Thyroid gland (tissue), 4 donors: ENCODE measurements around the gene NAGS. TPM values are rescaled to one million over a fixed set of nuclear protein-coding genes. Genes with fewer than 3 reads are reported as not detected.

Experiments used
- DNase-seq, 2 donors: peaks; one replicate each; pipeline ENCODE4 v3.0.0-alpha.2; 2019
- H3K27ac ChIP-seq, 3 donors: fragments of 200-600 bp; sonication (generic); 1 replicate in 2 of 3; 2 replicates in 1 of 3; pipeline ENCODE4 v1.5.1; 2016 to 2019; ENCODE audit warnings: mild to moderate bottlenecking in 1 of 3, moderate library complexity in 1 of 3
- H3K27me3 ChIP-seq: fragments of 200-600 bp; sonication (generic); one replicate; pipeline ENCODE4 v1.5.1; 2019
- H3K36me3 ChIP-seq, 2 donors: fragments of 200-600 bp; sonication (generic); one replicate each; pipeline ENCODE4 v1.5.1; 2016 to 2019
- H3K4me1 ChIP-seq, 2 donors: fragments of 200-600 bp; sonication (generic); one replicate each; pipeline ENCODE4 v1.5.1; 2017 to 2019
- H3K4me3 ChIP-seq, 3 donors: fragments of 200-600 bp; sonication (generic); replicated peaks in 1 of 3; 1 replicate in 2 of 3; 2 replicates in 1 of 3; pipeline ENCODE4 v1.5.1; 2016; ENCODE audit warnings: mild to moderate bottlenecking in 1 of 3
- H3K9me3 ChIP-seq: fragments of 200-600 bp; sonication (generic); one replicate; pipeline ENCODE4 v1.5.1; 2017
- POLR2A ChIP-seq, 2 donors: fragments of 450-650 bp; IDR thresholded peaks; one replicate each; pipeline ENCODE4 v1.6.1; 2017; ENCODE audit warnings: antibody characterized with exemption in 2 of 2, mild to moderate bottlenecking in 2 of 2, moderate library complexity in 1 of 2
- WGBS, 2 donors: methylation state at CpG; one replicate each; pipeline ENCODE4 v1.1.5; 2017; 5-methylcytosine and 5-hydroxymethylcytosine counted together
- intact Hi-C: fragments of 100-400 bp; cut with DNase I; formaldehyde crosslinking; loops from one replicate; pipeline ENCODE4 v1.15.1; 2023
- total RNA-seq, 4 donors: library from RNA; depleted of rRNA; stranded (reverse); fragments of >200 nt; gene quantifications; one replicate each; pipeline ENCODE4 v1.2.3, GENCODE V29; 2016
- TF ChIP-seq, protein P1 (sequence below), 6 experiments: fragments of 200-600 bp in 3 of 6; fragments of 450-650 bp in 3 of 6; sonication (generic) in 3 of 6; IDR thresholded peaks; one replicate each; pipeline ENCODE4 v1.5.1; 2016 to 2019; ENCODE audit warnings: antibody characterized with exemption in 6 of 6, mild to moderate bottlenecking in 2 of 6, inconsistent platforms in 1 of 6, moderate library complexity in 1 of 6

NAGS gene
- total RNA-seq, 4 donors from 2014 or later = 11.9 to 19.2 (median 14.5) TPM

DNA sequence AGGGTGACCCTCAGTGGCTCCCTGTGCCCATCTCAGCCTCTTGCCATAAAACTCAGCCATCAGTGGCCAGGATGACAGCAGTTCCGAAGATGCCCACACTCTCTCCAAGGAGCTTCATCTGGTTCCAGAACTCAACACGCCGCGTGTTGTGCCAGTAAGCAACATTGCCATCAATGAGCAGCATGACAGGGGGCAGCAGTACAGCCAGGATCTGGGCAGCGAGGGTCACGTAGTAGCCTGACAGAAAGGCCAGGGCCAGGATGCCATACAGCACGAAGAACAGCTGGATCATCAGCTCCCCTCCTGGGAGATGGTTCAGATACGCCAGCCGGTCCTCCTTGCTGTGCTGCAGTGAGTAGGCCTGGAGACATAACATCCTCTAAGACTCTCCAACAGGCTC is 7.5 kb downstream of the NAGS start:
- H3K27me3 ChIP-seq = no peaks in the 10 kb centered on the region
- no peaks in the 10 kb centered on the region for H3K36me3 ChIP-seq
- no peaks in the 10 kb centered on the region for H3K9me3 ChIP-seq
- DNase-seq = no peak
- no peak overlapping the region for H3K27ac ChIP-seq
- no peak overlapping the region for H3K4me3 ChIP-seq
- WGBS, 2 donors = 89 to 93% methylated on average over 7 of the region's 9 CpGs
- TF ChIP-seq, protein P1, sequence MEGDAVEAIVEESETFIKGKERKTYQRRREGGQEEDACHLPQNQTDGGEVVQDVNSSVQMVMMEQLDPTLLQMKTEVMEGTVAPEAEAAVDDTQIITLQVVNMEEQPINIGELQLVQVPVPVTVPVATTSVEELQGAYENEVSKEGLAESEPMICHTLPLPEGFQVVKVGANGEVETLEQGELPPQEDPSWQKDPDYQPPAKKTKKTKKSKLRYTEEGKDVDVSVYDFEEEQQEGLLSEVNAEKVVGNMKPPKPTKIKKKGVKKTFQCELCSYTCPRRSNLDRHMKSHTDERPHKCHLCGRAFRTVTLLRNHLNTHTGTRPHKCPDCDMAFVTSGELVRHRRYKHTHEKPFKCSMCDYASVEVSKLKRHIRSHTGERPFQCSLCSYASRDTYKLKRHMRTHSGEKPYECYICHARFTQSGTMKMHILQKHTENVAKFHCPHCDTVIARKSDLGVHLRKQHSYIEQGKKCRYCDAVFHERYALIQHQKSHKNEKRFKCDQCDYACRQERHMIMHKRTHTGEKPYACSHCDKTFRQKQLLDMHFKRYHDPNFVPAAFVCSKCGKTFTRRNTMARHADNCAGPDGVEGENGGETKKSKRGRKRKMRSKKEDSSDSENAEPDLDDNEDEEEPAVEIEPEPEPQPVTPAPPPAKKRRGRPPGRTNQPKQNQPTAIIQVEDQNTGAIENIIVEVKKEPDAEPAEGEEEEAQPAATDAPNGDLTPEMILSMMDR (IDR thresholded peaks at IDR 0.05) = no peak
- no peak for TF ChIP-seq POLR2A (IDR thresholded peaks at IDR 0.05)
- H3K4me1 ChIP-seq = peaks cover 15 to 28% of the 10 kb centered on the region in 2 donors
- intact Hi-C loops = loop anchor here (10.0 kb wide), 1 partner anchor 113 kb away; the partner anchor contains the start of gene HDAC5

DNA sequence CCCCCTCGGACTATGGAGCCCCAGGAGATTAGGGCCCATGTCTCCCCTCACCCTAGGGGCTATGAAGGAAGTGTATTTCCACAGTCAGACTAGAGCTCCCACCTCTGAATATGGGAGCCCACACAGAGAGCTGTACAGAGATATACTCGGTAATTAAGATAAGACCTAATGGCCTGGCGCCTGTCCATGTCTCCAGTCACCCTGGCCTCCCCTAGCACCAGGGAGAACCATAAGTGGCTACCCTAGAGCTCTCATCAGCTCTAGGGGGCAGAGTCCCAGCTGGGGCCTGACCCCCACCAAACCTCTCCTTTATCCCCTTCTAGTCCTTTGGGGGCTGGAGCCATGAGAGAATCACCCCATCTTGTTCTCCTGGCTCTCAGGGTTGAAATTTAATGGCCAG is 8.0 kb downstream of the NAGS start:
- intact Hi-C loops = loop anchor here (10.0 kb wide), 1 partner anchor 112 kb away; the partner anchor contains the start of gene HDAC5
- Histone ChIP-seq H3K4me3 (no peak overlapping the region), H3K36me3 (no peaks in the 10 kb centered on the region), H3K9me3 (no peaks in the 10 kb centered on the region), H3K27me3 (no peaks in the 10 kb centered on the region), H3K4me1 (peaks cover 12 to 24% of the 10 kb centered on the region in 2 donors), H3K27ac (no peak overlapping the region)
- 70 to 86% methylated on average over 2 to 3 of the region's 3 CpGs for WGBS, 2 donors
- no peak for TF ChIP-seq POLR2A (IDR thresholded peaks at IDR 0.05)
- TF ChIP-seq, protein P1 (IDR thresholded peaks at IDR 0.05) = no peak
- DNase-seq = no peak

DNA sequence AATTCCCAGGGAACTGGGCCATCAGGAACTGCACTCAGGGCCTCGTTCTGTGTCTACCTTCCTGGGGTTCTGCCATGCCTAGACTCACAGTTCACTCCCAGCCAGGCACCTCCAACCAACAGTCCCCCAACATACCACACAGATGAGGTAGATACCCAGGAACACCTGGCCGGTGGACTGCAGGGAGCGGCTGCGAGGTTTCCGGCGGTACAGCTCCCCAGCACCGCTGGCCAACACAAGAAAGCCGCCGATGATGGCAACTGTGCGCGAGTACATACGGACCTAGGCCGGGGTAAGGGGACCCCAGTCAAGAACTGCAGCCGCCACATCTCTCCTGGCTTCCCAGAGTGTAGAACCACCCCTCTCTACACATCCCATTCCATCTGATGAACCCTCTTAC is 8.5 kb downstream of the NAGS start:
- DNase-seq = no peak
- H3K4me3 ChIP-seq = no peak overlapping the region
- intact Hi-C loops = loop anchor here (10.0 kb wide), 1 partner anchor 112 kb away; the partner anchor contains the start of gene HDAC5

DNA sequence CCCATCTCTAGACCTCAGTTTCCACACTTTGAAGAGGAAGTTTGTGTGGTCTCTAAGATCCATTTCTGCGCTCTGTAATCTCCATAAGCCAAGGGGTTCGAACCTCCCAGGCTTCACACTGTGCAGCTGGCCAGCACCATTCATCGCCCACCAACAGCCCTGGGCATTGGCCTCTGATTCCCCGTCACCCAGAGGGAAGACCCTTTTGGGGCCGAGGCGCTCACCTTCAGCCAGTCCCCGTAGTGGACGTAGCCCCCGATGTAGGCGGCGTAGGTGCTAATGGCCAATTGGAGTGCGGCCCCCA is 9.7 kb downstream of the NAGS start:
- Histone ChIP-seq H3K27ac (peak overlapping the region in 1 of 3 donors; percentile 65), H3K27me3 (no peaks in the 10 kb centered on the region)
- intact Hi-C loops = loop anchor here (10.0 kb wide), 1 partner anchor 111 kb away; the partner anchor contains the start of gene HDAC5

More for the DNA sequence above, 8.5 kb downstream of the NAGS start:
- Histone ChIP-seq H3K36me3 (no peaks in the 10 kb centered on the region), H3K27ac (no peak overlapping the region), H3K4me1 (peaks cover 7 to 19% of the 10 kb centered on the region in 2 donors), H3K9me3 (no peaks in the 10 kb centered on the region), H3K27me3 (no peaks in the 10 kb centered on the region)
- TF ChIP-seq, protein P1 (IDR thresholded peaks at IDR 0.05) = no peak
- no peak for TF ChIP-seq POLR2A (IDR thresholded peaks at IDR 0.05)
- 94 to 96% methylated on average over 11 of the region's 14 CpGs for WGBS, 2 donors

More for the DNA sequence above, 9.7 kb downstream of the NAGS start:
- Histone ChIP-seq H3K4me1 (peaks cover 4 to 14% of the 10 kb centered on the region in 2 donors), H3K4me3 (peak overlapping the region; percentile 68 to 76 (median 71)), H3K36me3 (no peaks in the 10 kb centered on the region), H3K9me3 (no peaks in the 10 kb centered on the region)
- 24 to 42% methylated on average over 3 to 4 of the region's 12 CpGs for WGBS, 2 donors
- DNase-seq = no peak
- TF ChIP-seq, protein P1 (IDR thresholded peaks at IDR 0.05) = no peak
- TF ChIP-seq POLR2A (IDR thresholded peaks at IDR 0.05) = no peak
